Mucosa of descending colon (tissue), 3 donors: Measurements from ENCODE around the gene KDM2B. TPM values are rescaled to one million over a fixed set of nuclear protein-coding genes. Genes with fewer than 3 reads are reported as not detected.

Experiments used
- ATAC-seq: fragments of 200-7000 bp; cut with Tn5 transposase; one replicate; pipeline ENCODE4 v1.9.1; 2020; ENCODE audit warnings: mild to moderate bottlenecking, moderate library complexity
- DNase-seq, 3 donors: peaks; one replicate each; pipeline ENCODE4 v3.0.0-alpha.2; 2020
- H3K36me3 ChIP-seq: fragments of 200-600 bp; one replicate; pipeline ENCODE4 v1.8.0; 2021; ENCODE audit warnings: low read depth, mild to moderate bottlenecking
- H3K4me1 ChIP-seq: fragments of 200-600 bp; one replicate; pipeline ENCODE4 v1.8.0; 2021; ENCODE audit warnings: low read depth, mild to moderate bottlenecking
- H3K4me3 ChIP-seq: fragments of 200-600 bp; one replicate; pipeline ENCODE4 v1.8.0; 2021; ENCODE audit warnings: mild to moderate bottlenecking
- H3K9me3 ChIP-seq: fragments of 200-600 bp; one replicate; pipeline ENCODE4 v1.8.0; 2021; ENCODE audit warnings: mild to moderate bottlenecking
- intact Hi-C, 2 donors: fragments of 100-400 bp; cut with DNase I in 1 of 2; cut with micrococcal nuclease in 1 of 2; formaldehyde crosslinking; loops; one replicate each; pipeline versions ENCODE4 v1.11.0 to v1.11.1; 2022; cut with DNase I, micrococcal nuclease
- total RNA-seq, 3 donors: library from RNA; stranded (reverse); fragmentation: NEBNext Ultra II Directional in 2 of 3; extraction: Animal tissue kit (Norgen Biotek cat#: 25700) in 2 of 3; gene quantifications; one replicate each; pipeline versions ENCODE4 v1.2.1 to v1.2.4, GENCODE V29; 2021 to 2023
- TF ChIP-seq, protein P1 (sequence below): fragments of 200-600 bp; IDR thresholded peaks from one replicate; pipeline ENCODE4 v1.8.0; 2022; ENCODE audit warnings: antibody characterized with exemption, mild to moderate bottlenecking
- donor health status: DM: no; HTN: no; CAD: no; lungs with moderate emphysema.
- donor health status: DM: no; HTN: no; CAD: no.
- donor health status: DM: no; HTN: yes; CAD: no.

The KDM2B gene
- total RNA-seq, 3 donors from 2014 or later: 17.9 to 24.5 (median 18.3) TPM

DNA sequence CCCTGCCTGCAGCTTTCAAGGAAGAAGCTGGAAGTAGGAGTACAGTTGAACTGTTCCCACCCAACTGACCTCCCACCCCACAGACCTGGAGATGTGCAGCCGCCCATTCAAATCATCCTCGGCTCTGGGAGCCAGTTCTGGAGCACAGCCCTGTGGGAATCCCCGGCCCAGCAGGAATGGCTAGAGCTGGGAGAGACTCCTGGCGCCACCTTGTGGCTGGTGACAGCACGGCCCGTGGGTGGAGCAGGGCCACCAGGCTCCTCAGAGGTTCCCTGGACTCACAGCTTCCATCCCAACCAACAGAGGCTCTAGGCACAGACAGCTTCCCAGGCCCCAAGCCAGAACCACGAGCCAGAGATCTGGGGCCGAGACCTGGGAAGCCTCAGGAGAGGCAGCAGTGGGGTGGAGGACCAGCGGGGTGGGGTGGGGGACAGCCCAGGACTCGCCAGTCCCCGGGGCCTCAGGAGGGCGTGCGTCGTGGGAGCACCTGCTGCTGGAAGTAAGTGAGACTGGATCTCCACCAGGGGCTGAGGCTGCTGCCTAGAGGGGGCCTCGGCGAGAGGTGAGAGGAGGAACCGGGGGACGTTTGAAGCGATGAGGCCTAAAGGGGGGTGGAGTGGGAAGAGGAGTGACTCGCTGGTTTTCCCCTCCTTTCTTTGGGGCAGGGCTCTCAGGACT, 137.5 kb downstream of the KDM2B start:
- peaks cover 13% of the 10 kb centered on the region for H3K4me1 ChIP-seq
- H3K4me3 ChIP-seq: no peak overlapping the region
- H3K36me3 ChIP-seq: no peaks in the 10 kb centered on the region
- intact Hi-C loops: loop anchor here (5.0 to 10.0 kb wide), 2 partner anchors 106 to 109 kb away; no protein-coding TSS in a partner anchor
- peak; percentile 83 to 92 (median 91) for DNase-seq
- TF ChIP-seq, protein P1, sequence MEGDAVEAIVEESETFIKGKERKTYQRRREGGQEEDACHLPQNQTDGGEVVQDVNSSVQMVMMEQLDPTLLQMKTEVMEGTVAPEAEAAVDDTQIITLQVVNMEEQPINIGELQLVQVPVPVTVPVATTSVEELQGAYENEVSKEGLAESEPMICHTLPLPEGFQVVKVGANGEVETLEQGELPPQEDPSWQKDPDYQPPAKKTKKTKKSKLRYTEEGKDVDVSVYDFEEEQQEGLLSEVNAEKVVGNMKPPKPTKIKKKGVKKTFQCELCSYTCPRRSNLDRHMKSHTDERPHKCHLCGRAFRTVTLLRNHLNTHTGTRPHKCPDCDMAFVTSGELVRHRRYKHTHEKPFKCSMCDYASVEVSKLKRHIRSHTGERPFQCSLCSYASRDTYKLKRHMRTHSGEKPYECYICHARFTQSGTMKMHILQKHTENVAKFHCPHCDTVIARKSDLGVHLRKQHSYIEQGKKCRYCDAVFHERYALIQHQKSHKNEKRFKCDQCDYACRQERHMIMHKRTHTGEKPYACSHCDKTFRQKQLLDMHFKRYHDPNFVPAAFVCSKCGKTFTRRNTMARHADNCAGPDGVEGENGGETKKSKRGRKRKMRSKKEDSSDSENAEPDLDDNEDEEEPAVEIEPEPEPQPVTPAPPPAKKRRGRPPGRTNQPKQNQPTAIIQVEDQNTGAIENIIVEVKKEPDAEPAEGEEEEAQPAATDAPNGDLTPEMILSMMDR: peak; percentile 79
- no peaks in the 10 kb centered on the region for H3K9me3 ChIP-seq
- peak; percentile 94 for ATAC-seq

- intact Hi-C loops: loop anchor here (5.0 to 10.0 kb wide), 2 partner anchors 105 to 107 kb away; no protein-coding TSS in a partner anchor
- Histone ChIP-seq H3K4me3 (no peak overlapping the region), H3K36me3 (no peaks in the 10 kb centered on the region), H3K9me3 (no peaks in the 10 kb centered on the region), H3K4me1 (peaks cover 13% of the 10 kb centered on the region)
- DNase-seq (no peak), ATAC-seq (no peak)
- TF ChIP-seq, protein P1: no peak
Measured at GRCh38 chr12:121442028-121442948, 138.5 kb downstream of the KDM2B start.

- intact Hi-C loops: loop anchor here (5.0 to 10.0 kb wide), 2 partner anchors 104 to 107 kb away; no protein-coding TSS in a partner anchor
- TF ChIP-seq, protein P1: no peak
- no peaks in the 10 kb centered on the region for H3K36me3 ChIP-seq
Measured at GRCh38 chr12:121441555-121441954, 139.3 kb downstream of the KDM2B start.

DNA sequence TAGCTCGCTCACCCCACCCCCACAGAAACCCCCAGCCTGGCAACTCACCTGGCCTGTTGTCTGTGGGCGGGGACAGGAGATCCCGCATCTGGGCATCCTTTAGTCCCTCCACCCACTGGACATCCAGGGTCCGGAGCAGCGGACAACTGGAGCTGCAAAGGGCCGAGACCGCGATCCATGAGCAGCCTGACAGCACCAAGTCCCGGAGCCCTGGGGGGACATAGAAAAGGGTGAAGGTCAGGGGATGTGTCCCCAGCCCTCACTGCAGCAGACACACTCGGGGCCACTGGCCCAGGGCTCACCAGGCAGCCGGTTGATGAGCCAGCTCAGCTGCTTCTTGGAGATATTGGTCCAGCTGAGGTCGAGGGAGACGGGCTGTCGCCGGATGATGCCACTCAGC, 140.1 kb downstream of the KDM2B start:
- DNase-seq: no peak
- Histone ChIP-seq H3K4me1 (peaks cover 13% of the 10 kb centered on the region), H3K36me3 (no peaks in the 10 kb centered on the region)

More at GRCh38 chr12:121441555-121441954, 139.3 kb downstream of the KDM2B start:
- Histone ChIP-seq H3K4me1 (peaks cover 13% of the 10 kb centered on the region), H3K9me3 (no peaks in the 10 kb centered on the region), H3K4me3 (no peak overlapping the region)
- DNase-seq: peak in 1 of 3 donors; percentile 46
- ATAC-seq: no peak

DNA sequence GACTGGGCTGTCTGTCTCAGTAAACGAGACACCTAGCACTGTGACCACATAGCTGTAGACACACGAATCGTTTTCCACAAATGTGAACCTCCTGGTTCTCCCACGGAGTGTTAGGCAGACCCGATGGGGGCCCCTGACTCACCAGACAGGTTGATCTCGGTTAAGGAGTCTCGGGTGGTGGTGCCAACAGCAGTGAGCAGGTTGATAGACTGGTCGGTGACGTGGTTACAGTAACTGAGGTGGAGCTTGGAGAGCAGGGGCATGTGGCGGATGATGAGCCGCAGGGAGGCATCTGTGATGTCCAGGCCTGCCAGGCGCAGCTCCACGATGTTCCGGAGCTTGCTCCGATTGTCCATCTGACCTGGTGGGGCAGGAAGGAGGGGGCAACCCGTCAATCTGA, 141.1 kb downstream of the KDM2B start:
- Histone ChIP-seq H3K9me3 (no peaks in the 10 kb centered on the region), H3K4me1 (peaks cover 13% of the 10 kb centered on the region), H3K4me3 (no peak overlapping the region), H3K36me3 (no peaks in the 10 kb centered on the region)
- intact Hi-C loops: loop anchor here (5.0 to 10.0 kb wide), 2 partner anchors 102 to 105 kb away; no protein-coding TSS in a partner anchor
- ATAC-seq (no peak), DNase-seq (no peak)
- TF ChIP-seq, protein P1: no peak

More for the DNA sequence above, 140.1 kb downstream of the KDM2B start:
- ATAC-seq: no peak
- TF ChIP-seq, protein P1: no peak
- Histone ChIP-seq H3K9me3 (no peaks in the 10 kb centered on the region), H3K4me3 (no peak overlapping the region)
- intact Hi-C loops: loop anchor here (5.0 to 10.0 kb wide), 2 partner anchors 103 to 106 kb away; no protein-coding TSS in a partner anchor
